ENCODE measurements around the gene NUP42.
"Not testable (repeated sequence)": the region's sequence is repeated elsewhere in the genome, so short reads cannot be mapped to it uniquely, and the experiment has no call there.

NUP42 gene

GRCh38 chr7:23212395-23212794, 30.5 kb downstream of the NUP42 start:
- peaks cover 2% of the 10 kb centered on the region for H3K4me1 Mint-ChIP-seq (ENCODE audit: low read depth)
- no peak for DNase-seq
- H3K4me3 Mint-ChIP-seq, result no peak overlapping the region
- no peak overlapping the region for H3K27ac Mint-ChIP-seq
- H3K9me3 Mint-ChIP-seq, result no peaks in the 10 kb centered on the region
- H3K27me3 Mint-ChIP-seq, result peaks cover 10% of the 10 kb centered on the region
- no peaks in the 10 kb centered on the region for H3K36me3 Mint-ChIP-seq (ENCODE audit: low read depth)

GRCh38 chr7:23212841-23213240, 31.0 kb downstream of the NUP42 start:
- H3K27me3 Mint-ChIP-seq, result peaks cover 10% of the 10 kb centered on the region
- no peaks in the 10 kb centered on the region for H3K9me3 Mint-ChIP-seq
- no peak overlapping the region for H3K27ac Mint-ChIP-seq
- peaks cover 2% of the 10 kb centered on the region for H3K4me1 Mint-ChIP-seq (ENCODE audit: low read depth)
- H3K36me3 Mint-ChIP-seq (ENCODE audit: low read depth), result no peaks in the 10 kb centered on the region
- DNase-seq, result no peak
- no peak overlapping the region for H3K4me3 Mint-ChIP-seq

GRCh38 chr7:23213755-23214154, 31.9 kb downstream of the NUP42 start:
- Mint-ChIP-seq H3K4me3 (no peak overlapping the region), H3K27me3 (peaks cover 7% of the 10 kb centered on the region), H3K4me1 (ENCODE audit: low read depth) (no peaks in the 10 kb centered on the region), H3K27ac (no peak overlapping the region), H3K36me3 (ENCODE audit: low read depth) (no peaks in the 10 kb centered on the region), H3K9me3 (no peaks in the 10 kb centered on the region)
- DNase-seq, result no peak

- H3K27me3 Mint-ChIP-seq, result peaks cover 7% of the 10 kb centered on the region
- no peak overlapping the region for H3K4me3 Mint-ChIP-seq
- no peaks in the 10 kb centered on the region for H3K4me1 Mint-ChIP-seq (ENCODE audit: low read depth)
- no peaks in the 10 kb centered on the region for H3K36me3 Mint-ChIP-seq (ENCODE audit: low read depth)
- no peak overlapping the region for H3K27ac Mint-ChIP-seq
- H3K9me3 Mint-ChIP-seq, result no peaks in the 10 kb centered on the region
- DNase-seq, result no peak
Measured at GRCh38 chr7:23214423-23214822, 32.6 kb downstream of the NUP42 start.

- Mint-ChIP-seq H3K27ac (no peak overlapping the region), H3K4me3 (no peak overlapping the region), H3K36me3 (ENCODE audit: low read depth) (no peaks in the 10 kb centered on the region), H3K27me3 (peaks cover 7% of the 10 kb centered on the region), H3K9me3 (no peaks in the 10 kb centered on the region), H3K4me1 (ENCODE audit: low read depth) (no peaks in the 10 kb centered on the region)
- no peak for DNase-seq
Measured at GRCh38 chr7:23214938-23215337, 33.1 kb downstream of the NUP42 start.

- Mint-ChIP-seq H3K4me1 (ENCODE audit: low read depth) (no peaks in the 10 kb centered on the region), H3K36me3 (ENCODE audit: low read depth) (no peaks in the 10 kb centered on the region), H3K9me3 (no peaks in the 10 kb centered on the region), H3K27me3 (peaks cover 7% of the 10 kb centered on the region), H3K4me3 (no peak overlapping the region), H3K27ac (no peak overlapping the region)
- DNase-seq, result no peak
Measured at GRCh38 chr7:23216021-23216420, 34.2 kb downstream of the NUP42 start.

- Mint-ChIP-seq H3K36me3 (ENCODE audit: low read depth) (no peaks in the 10 kb centered on the region), H3K4me1 (ENCODE audit: low read depth) (no peaks in the 10 kb centered on the region), H3K9me3 (no peaks in the 10 kb centered on the region), H3K4me3 (no peak overlapping the region), H3K27me3 (peaks cover 7% of the 10 kb centered on the region), H3K27ac (no peak overlapping the region)
- DNase-seq, result no peak
Measured at GRCh38 chr7:23218196-23218595, 36.3 kb downstream of the NUP42 start.

GRCh38 chr7:23220690-23221305, 39.0 kb downstream of the NUP42 start:
- Mint-ChIP-seq H3K27ac (no peak overlapping the region), H3K27me3 (peaks cover 5% of the 10 kb centered on the region), H3K36me3 (ENCODE audit: low read depth) (no peaks in the 10 kb centered on the region), H3K4me3 (no peak overlapping the region), H3K9me3 (no peaks in the 10 kb centered on the region), H3K4me1 (ENCODE audit: low read depth) (no peaks in the 10 kb centered on the region)
- no peak for DNase-seq

- Mint-ChIP-seq H3K4me3 (no peak overlapping the region), H3K27ac (no peak overlapping the region), H3K36me3 (ENCODE audit: low read depth) (no peaks in the 10 kb centered on the region), H3K9me3 (no peaks in the 10 kb centered on the region), H3K4me1 (ENCODE audit: low read depth) (no peaks in the 10 kb centered on the region), H3K27me3 (peaks cover 4% of the 10 kb centered on the region)
- no peak for DNase-seq
Measured at GRCh38 chr7:23222439-23223030, 40.7 kb downstream of the NUP42 start.

- H3K27me3 Mint-ChIP-seq; H3K36me3 Mint-ChIP-seq (ENCODE audit: low read depth); H3K27ac Mint-ChIP-seq; DNase-seq; H3K9me3 Mint-ChIP-seq; H3K4me3 Mint-ChIP-seq; H3K4me1 Mint-ChIP-seq (ENCODE audit: low read depth): not testable (repeated sequence)
Measured at GRCh38 chr7:23224364-23224763, 42.5 kb downstream of the NUP42 start.

- H3K27ac Mint-ChIP-seq, result no peak overlapping the region
- H3K27me3 Mint-ChIP-seq, result no peaks in the 10 kb centered on the region
- no peaks in the 10 kb centered on the region for H3K9me3 Mint-ChIP-seq
- no peak overlapping the region for H3K4me3 Mint-ChIP-seq
- DNase-seq, result no peak
- H3K4me1 Mint-ChIP-seq (ENCODE audit: low read depth), result no peaks in the 10 kb centered on the region
- H3K36me3 Mint-ChIP-seq (ENCODE audit: low read depth), result no peaks in the 10 kb centered on the region
Measured at GRCh38 chr7:23226844-23227450, 45.1 kb downstream of the NUP42 start.

- Mint-ChIP-seq H3K27me3 (no peaks in the 10 kb centered on the region), H3K27ac (no peak overlapping the region), H3K4me1 (ENCODE audit: low read depth) (peaks cover under 1% of the 10 kb centered on the region), H3K4me3 (no peak overlapping the region), H3K36me3 (ENCODE audit: low read depth) (no peaks in the 10 kb centered on the region), H3K9me3 (no peaks in the 10 kb centered on the region)
- no peak for DNase-seq
Measured at GRCh38 chr7:23228412-23228811, 46.6 kb downstream of the NUP42 start.

- Mint-ChIP-seq H3K9me3 (no peaks in the 10 kb centered on the region), H3K27ac (no peak overlapping the region), H3K4me1 (ENCODE audit: low read depth) (peaks cover 9% of the 10 kb centered on the region), H3K4me3 (no peak overlapping the region), H3K36me3 (ENCODE audit: low read depth) (no peaks in the 10 kb centered on the region), H3K27me3 (no peaks in the 10 kb centered on the region)
- DNase-seq, result no peak
Measured at GRCh38 chr7:23230641-23231101, 48.8 kb downstream of the NUP42 start.

- Mint-ChIP-seq H3K36me3 (ENCODE audit: low read depth) (no peaks in the 10 kb centered on the region), H3K27ac (no peak overlapping the region)
Measured at GRCh38 chr7:23232966-23233365, 51.1 kb downstream of the NUP42 start.

GRCh38 chr7:23234569-23235296, 52.9 kb downstream of the NUP42 start:
- Mint-ChIP-seq H3K27ac (no peak overlapping the region), H3K36me3 (ENCODE audit: low read depth) (no peaks in the 10 kb centered on the region), H3K27me3 (no peaks in the 10 kb centered on the region), H3K4me1 (ENCODE audit: low read depth) (peaks cover 9% of the 10 kb centered on the region), H3K9me3 (no peaks in the 10 kb centered on the region), H3K4me3 (no peak overlapping the region)
- no peak for DNase-seq

More at GRCh38 chr7:23232966-23233365, 51.1 kb downstream of the NUP42 start:
- H3K4me3 Mint-ChIP-seq, result no peak overlapping the region
- H3K4me1 Mint-ChIP-seq (ENCODE audit: low read depth), result peaks cover 9% of the 10 kb centered on the region
- DNase-seq, result no peak
- H3K27me3 Mint-ChIP-seq, result no peaks in the 10 kb centered on the region
- H3K9me3 Mint-ChIP-seq, result no peaks in the 10 kb centered on the region
